WERI-Rb-1 (cell line): ENCODE data around the gene ELF2.
"Not testable (repeated sequence)": the region's sequence is repeated elsewhere in the genome, so short reads cannot be mapped to it uniquely, and the experiment has no call there.

Experiments
- DNase-seq: peaks from one replicate; pipeline ENCODE4 v3.0.0-alpha.2; 2020
- H3K27ac ChIP-seq: fragments of 250-450 bp; sonication (Bioruptor Pico); 2 replicates; pipeline ENCODE4 v1.5.1; 2020; ENCODE audit warnings: mild to moderate bottlenecking, moderate library complexity
- H3K27me3 ChIP-seq: fragments of 250-450 bp; sonication (Bioruptor Pico); 2 replicates; pipeline ENCODE4 v1.5.1; 2021; ENCODE audit warnings: mild to moderate bottlenecking, low read depth, moderate library complexity; ENCODE audit not compliant: insufficient read depth, severe bottlenecking
- H3K36me3 ChIP-seq: fragments of 250-450 bp; sonication (Bioruptor Pico); 2 replicates; pipeline ENCODE4 v1.5.1; 2020; ENCODE audit warnings: mild to moderate bottlenecking, moderate library complexity
- H3K4me3 ChIP-seq: 2 replicates; pipeline ENCODE4 v1.5.1; 2011; ENCODE audit warnings: low read depth, mild to moderate bottlenecking, control low read depth, low read length
- H3K9me3 ChIP-seq: fragments of 250-450 bp; sonication (Bioruptor Pico); 2 replicates; pipeline ENCODE4 v1.5.1; 2021; ENCODE audit warnings: mild to moderate bottlenecking, moderate library complexity; ENCODE audit not compliant: severe bottlenecking
- CTCF ChIP-seq: IDR thresholded peaks from 2 replicates; pipeline ENCODE4 v1.5.1; 2011; ENCODE audit warnings: low read depth, mild to moderate bottlenecking, control low read depth, inconsistent platforms, low read length

ELF2 gene

DNA sequence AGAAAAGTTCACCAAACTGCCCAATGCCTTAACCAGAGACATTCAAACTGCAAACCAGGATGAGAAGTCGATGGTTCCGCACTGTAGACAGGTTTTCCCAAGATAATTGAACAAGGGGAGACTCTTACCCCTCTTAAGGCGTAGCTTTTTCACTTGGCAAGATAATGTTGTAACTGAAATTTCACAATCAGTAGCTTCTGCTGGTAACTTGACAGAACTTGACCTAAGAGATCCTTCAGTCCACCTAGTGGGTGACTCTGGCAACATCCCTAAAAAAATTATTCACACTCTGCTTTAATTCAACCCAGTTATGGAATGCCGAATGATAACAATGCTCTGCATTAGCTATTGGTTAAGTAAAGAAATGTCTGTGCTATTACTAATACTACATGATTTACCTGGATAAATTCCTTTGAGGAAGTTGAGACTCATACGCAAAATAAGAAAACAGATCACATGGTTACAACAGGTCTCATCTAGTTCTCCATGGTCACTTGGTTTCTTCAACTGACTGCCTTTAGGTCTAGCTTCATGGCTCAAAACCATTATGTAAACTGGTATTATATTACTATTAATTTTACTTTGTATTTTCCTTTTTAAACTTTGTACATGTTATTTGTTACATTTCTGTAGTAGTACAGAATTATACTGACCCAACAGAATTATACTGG is 9.1 kb downstream of the ELF2 start:
- DNase-seq: no peak

DNA sequence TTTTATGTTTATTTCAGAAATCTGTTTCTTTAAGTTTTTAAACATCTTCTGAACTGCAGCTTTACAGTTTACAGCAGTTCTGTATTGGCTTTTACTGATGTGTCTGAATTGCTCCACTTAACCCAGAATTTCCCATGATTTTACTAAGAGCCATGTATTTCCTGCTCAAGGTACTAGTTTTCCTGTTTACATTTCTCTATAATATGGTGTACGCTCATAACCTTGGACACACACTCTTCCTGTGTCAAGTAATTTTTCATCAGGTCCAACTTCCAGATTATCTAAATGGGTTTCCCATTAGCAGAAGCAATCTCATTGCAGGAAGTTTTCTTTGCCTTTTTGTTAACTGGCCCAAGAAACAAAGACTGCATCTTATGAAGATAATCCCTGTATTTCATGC is 12.3 kb downstream of the ELF2 start:
- Histone ChIP-seq H3K27me3 (no peaks in the 10 kb centered on the region), H3K27ac (no peak overlapping the region), H3K9me3 (no peaks in the 10 kb centered on the region), H3K36me3 (no peaks in the 10 kb centered on the region), H3K4me3 (no peak overlapping the region)
- TF ChIP-seq CTCF: no peak
- no peak for DNase-seq

More for the DNA sequence above, 9.1 kb downstream of the ELF2 start:
- H3K36me3 ChIP-seq: no peaks in the 10 kb centered on the region
- no peaks in the 10 kb centered on the region for H3K27me3 ChIP-seq
- no peaks in the 10 kb centered on the region for H3K9me3 ChIP-seq
- TF ChIP-seq CTCF: peak; percentile 38; the same call in 1 of the 2 replicates
- H3K27ac ChIP-seq: no peak overlapping the region
- no peak overlapping the region for H3K4me3 ChIP-seq

- no peaks in the 10 kb centered on the region for H3K9me3 ChIP-seq
- DNase-seq: no peak
- H3K36me3 ChIP-seq: no peaks in the 10 kb centered on the region
- no peaks in the 10 kb centered on the region for H3K27me3 ChIP-seq
- no peak overlapping the region for H3K4me3 ChIP-seq
- no peak overlapping the region for H3K27ac ChIP-seq
- TF ChIP-seq CTCF: no peak
These were observed 13.2 kb downstream of the ELF2 start for GRCh38 chr4:139163806-139164206.

DNA sequence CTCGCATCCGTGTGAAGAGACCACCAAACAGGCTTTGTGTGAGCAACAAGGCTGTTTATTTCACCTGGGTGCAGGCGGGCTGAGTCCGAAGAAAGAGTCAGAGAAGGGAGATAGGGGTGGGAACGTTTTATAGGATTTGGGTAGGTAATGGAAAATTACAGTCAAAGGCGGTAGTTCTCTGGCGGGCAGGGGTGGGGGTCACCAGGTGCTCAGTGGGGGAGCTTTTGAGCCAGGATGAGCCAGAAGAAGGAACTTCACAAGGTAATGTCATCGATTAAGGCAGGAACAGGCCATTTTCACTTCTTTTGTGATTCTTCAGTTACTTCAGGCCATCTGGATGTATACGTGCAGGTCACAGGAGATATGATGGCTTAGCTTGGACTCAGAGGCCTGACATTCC is 19.0 kb downstream of the ELF2 start:
- H3K9me3 ChIP-seq, H3K4me3 ChIP-seq, H3K27ac ChIP-seq, H3K27me3 ChIP-seq, H3K36me3 ChIP-seq, DNase-seq: not testable (repeated sequence)

- Histone ChIP-seq H3K27ac (no peak overlapping the region), H3K9me3 (no peaks in the 10 kb centered on the region), H3K36me3 (peaks cover 2% of the 10 kb centered on the region; the same call in 1 of the 2 replicates), H3K27me3 (no peaks in the 10 kb centered on the region), H3K4me3 (no peak overlapping the region)
- no peak for TF ChIP-seq CTCF
- no peak for DNase-seq
These were observed 22.0 kb downstream of the ELF2 start for GRCh38 chr4:139154952-139155557.

DNA sequence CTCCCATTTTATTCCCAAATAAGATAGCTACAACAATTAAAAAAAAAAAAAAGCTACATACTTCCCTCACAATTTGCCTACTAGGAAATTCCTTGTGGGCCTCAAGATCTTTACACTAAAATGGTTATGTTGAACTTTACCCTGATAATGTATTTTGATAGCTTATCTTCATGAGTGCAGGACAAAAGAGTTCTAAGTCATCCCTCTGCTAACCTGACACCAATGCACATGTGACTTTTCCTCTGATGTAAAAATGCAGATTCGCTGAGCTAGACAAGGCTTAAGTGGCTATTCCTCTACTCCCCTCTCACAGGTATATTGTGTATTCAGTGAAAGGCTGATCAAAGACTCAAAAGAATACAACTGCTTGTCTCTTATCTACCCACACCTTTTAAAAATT is 22.5 kb downstream of the ELF2 start:
- no peaks in the 10 kb centered on the region for H3K9me3 ChIP-seq
- H3K27me3 ChIP-seq: no peaks in the 10 kb centered on the region
- no peak for TF ChIP-seq CTCF
- no peak for DNase-seq
- no peak overlapping the region for H3K4me3 ChIP-seq
- H3K36me3 ChIP-seq: peaks cover 2% of the 10 kb centered on the region
- H3K27ac ChIP-seq: no peak overlapping the region
